ENCODE measurements around the gene ACSF3.

- TF ChIP-seq CTCF (IDR thresholded peaks at IDR 0.05; ENCODE audit: low read length) (no peak), EZH2 (IDR thresholded peaks at IDR 0.05; ENCODE audit: borderline replicate concordance, low read length) (no peak)
Observed at GRCh38 chr16:89119166-89119621, 25.5 kb downstream of the ACSF3 start.

Data from OCI-LY1 (cell line).